HEK293 (cell line): Measurements from ENCODE around the gene UGCG.

Source experiments
- CTCF ChIA-PET: fragments of 350-600 bp; formaldehyde crosslinking; extraction: SDS; loops from one replicate; lab custom pipeline; 2021; ENCODE audit warnings: antibody characterized with exemption; lab: Yijun Ruan, JAX
- POLR2A ChIA-PET: fragments of 300-600 bp; formaldehyde crosslinking; extraction: SDS; loops from one replicate; lab custom pipeline; 2020; ENCODE audit warnings: antibody characterized with exemption, inconsistent platforms; lab: Yijun Ruan, JAX
- H3K27ac ChIP-seq: fragments of 200-500 bp; sonication (Bioruptor generic); 2 replicates; pipeline ENCODE4 v1.5.1; 2014; ENCODE audit warnings: low read depth, low read length, control low read depth, inconsistent platforms; ENCODE audit errors: extremely low read depth
- H3K36me3 ChIP-seq, 2 experiments: fragments of 200-500 bp in 1 of 2; sonication (Bioruptor generic) in 1 of 2; 1 replicate in 1 of 2; 2 replicates in 1 of 2; pipeline ENCODE4 v1.5.1; 2014 to 2017; ENCODE audit warnings: inconsistent platforms in 2 of 2, low read length in 2 of 2; ENCODE audit not compliant: control insufficient read depth in 2 of 2, insufficient read depth in 1 of 2
- H3K4me1 ChIP-seq: fragments of 200-500 bp; sonication (Bioruptor generic); 2 replicates; pipeline ENCODE4 v1.5.1; 2014; ENCODE audit warnings: mild to moderate bottlenecking, low read length, inconsistent platforms; ENCODE audit not compliant: control insufficient read depth, insufficient read depth
- H3K4me3 ChIP-seq: 2 replicates; pipeline ENCODE4 v1.5.1; 2011; ENCODE audit warnings: low read depth, mild to moderate bottlenecking, control low read depth, low read length, moderate library complexity
- H3K9me3 ChIP-seq: fragments of 200-500 bp; sonication (Bioruptor generic); 2 replicates; pipeline ENCODE4 v1.5.1; 2014; ENCODE audit warnings: low read depth, low read length, inconsistent platforms; ENCODE audit not compliant: control insufficient read depth, insufficient read depth
- ATF2 ChIP-seq: fragments of 450-650 bp; formaldehyde crosslinking; IDR thresholded peaks from 2 replicates; pipeline ENCODE4 v1.5.1; 2016; ENCODE audit warnings: missing biosample characterization, missing genetic modification characterization, low read depth
- BCL11B ChIP-seq: fragments of 450-650 bp; formaldehyde crosslinking; IDR thresholded peaks from 2 replicates; pipeline ENCODE4 v1.5.1; 2016; ENCODE audit warnings: low read depth, missing biosample characterization, missing genetic modification characterization
- HOXC10 ChIP-seq: sonication (generic); formaldehyde crosslinking; IDR thresholded peaks from 2 replicates; pipeline ENCODE4 v1.8.1; 2023; ENCODE audit warnings: mild to moderate bottlenecking, missing genetic modification reagents
- MYNN ChIP-seq: fragments of 450-650 bp; formaldehyde crosslinking; IDR thresholded peaks from 2 replicates; pipeline ENCODE4 v1.5.1; 2016; ENCODE audit warnings: missing biosample characterization, missing genetic modification characterization, borderline replicate concordance
- OVOL3 ChIP-seq: fragments of 450-650 bp; formaldehyde crosslinking; IDR thresholded peaks from 2 replicates; pipeline ENCODE4 v1.5.1; 2016; ENCODE audit warnings: missing biosample characterization, missing genetic modification characterization
- PRDM4 ChIP-seq: fragments of 450-650 bp; formaldehyde crosslinking; IDR thresholded peaks from 2 replicates; pipeline ENCODE4 v1.5.1; 2017; ENCODE audit warnings: missing biosample characterization, missing genetic modification characterization
- PRDM6 ChIP-seq: fragments of 450-650 bp; formaldehyde crosslinking; IDR thresholded peaks from 2 replicates; pipeline ENCODE4 v1.5.1; 2017; ENCODE audit warnings: missing biosample characterization, missing genetic modification characterization
- SP2 ChIP-seq: fragments of 450-650 bp; formaldehyde crosslinking; IDR thresholded peaks from 2 replicates; pipeline ENCODE4 v1.5.1; 2016; ENCODE audit warnings: missing biosample characterization, missing genetic modification characterization
- ZBTB1 ChIP-seq: fragments of 450-650 bp; formaldehyde crosslinking; IDR thresholded peaks from 2 replicates; pipeline ENCODE4 v1.5.1; 2016; ENCODE audit warnings: missing biosample characterization, missing genetic modification characterization
- ZBTB44 ChIP-seq: fragments of 450-650 bp; IDR thresholded peaks from 2 replicates; pipeline ENCODE4 v1.5.1; 2018; ENCODE audit warnings: missing biosample characterization, mild to moderate bottlenecking, missing genetic modification characterization
- ZEB2 ChIP-seq: fragments of 450-650 bp; formaldehyde crosslinking; IDR thresholded peaks from 2 replicates; pipeline ENCODE4 v1.5.1; 2016; ENCODE audit warnings: missing biosample characterization, missing genetic modification characterization
- ZNF157 ChIP-seq: fragments of 450-650 bp; formaldehyde crosslinking; IDR thresholded peaks from 2 replicates; pipeline ENCODE4 v1.5.1; 2016; ENCODE audit warnings: missing biosample characterization, missing genetic modification characterization
- ZNF2 ChIP-seq: fragments of 450-650 bp; formaldehyde crosslinking; IDR thresholded peaks from 2 replicates; pipeline ENCODE4 v1.5.1; 2016; ENCODE audit warnings: missing biosample characterization, missing genetic modification characterization
- ZNF354C ChIP-seq: fragments of 450-650 bp; formaldehyde crosslinking; IDR thresholded peaks from 2 replicates; pipeline ENCODE4 v1.5.1; 2016; ENCODE audit warnings: missing biosample characterization, missing genetic modification characterization, low read depth, borderline replicate concordance
- ZNF423 ChIP-seq: fragments of 450-650 bp; formaldehyde crosslinking; IDR thresholded peaks from 2 replicates; pipeline ENCODE4 v1.5.1; 2016; ENCODE audit warnings: missing biosample characterization, missing genetic modification characterization
- ZNF48 ChIP-seq: fragments of 450-650 bp; formaldehyde crosslinking; IDR thresholded peaks from 2 replicates; pipeline ENCODE4 v1.5.1; 2016; ENCODE audit warnings: missing biosample characterization, missing genetic modification characterization
- ZNF501 ChIP-seq: fragments of 450-650 bp; formaldehyde crosslinking; IDR thresholded peaks from 2 replicates; pipeline ENCODE4 v1.5.1; 2016; ENCODE audit warnings: missing biosample characterization, missing genetic modification characterization
- ZNF629 ChIP-seq: fragments of 450-650 bp; formaldehyde crosslinking; IDR thresholded peaks from 2 replicates; pipeline ENCODE4 v1.5.1; 2017; ENCODE audit warnings: missing biosample characterization, missing genetic modification characterization
- ZNF639 ChIP-seq: fragments of 450-650 bp; formaldehyde crosslinking; IDR thresholded peaks from 2 replicates; pipeline ENCODE4 v1.5.1; 2016; ENCODE audit warnings: missing biosample characterization, missing genetic modification characterization
- ZNF654 ChIP-seq: fragments of 450-650 bp; formaldehyde crosslinking; IDR thresholded peaks from 2 replicates; pipeline ENCODE4 v1.5.1; 2016; ENCODE audit warnings: low read depth, missing biosample characterization, missing genetic modification characterization
- ZNF664 ChIP-seq: fragments of 450-650 bp; formaldehyde crosslinking; IDR thresholded peaks from 2 replicates; pipeline ENCODE4 v1.5.1; 2016; ENCODE audit warnings: missing biosample characterization, missing genetic modification characterization
- ZNF707 ChIP-seq: fragments of 450-650 bp; formaldehyde crosslinking; IDR thresholded peaks from 2 replicates; pipeline ENCODE4 v1.5.1; 2016; ENCODE audit warnings: missing biosample characterization, missing genetic modification characterization
- ZNF776 ChIP-seq: fragments of 450-650 bp; formaldehyde crosslinking; IDR thresholded peaks from 2 replicates; pipeline ENCODE4 v1.5.0; 2017; ENCODE audit warnings: missing biosample characterization, missing genetic modification characterization, borderline replicate concordance
- ZNF777 ChIP-seq: fragments of 450-650 bp; formaldehyde crosslinking; IDR thresholded peaks from 2 replicates; pipeline ENCODE4 v1.5.1; 2017; ENCODE audit warnings: missing biosample characterization, missing genetic modification characterization, borderline replicate concordance

UGCG gene

GRCh38 chr9:111860443-111860842 lies 36.2 kb upstream of the UGCG start (continued):
- TF ChIP-seq ZNF639 (tag by site-specific recombination), result no peak
- no peak for TF ChIP-seq SP2
- TF ChIP-seq ATF2 (tag by site-specific recombination), result no peak
- 0 out of 2 replicates have a peak, but pooled peaks have one; percentile 34 for TF ChIP-seq ZEB2 (tag by site-specific recombination)
- TF ChIP-seq ZNF776, result no peak
- 0 out of 2 replicates have a peak, but pooled peaks have one; percentile 11 for TF ChIP-seq ZNF629 (tag by site-specific recombination)
- TF ChIP-seq ZNF707 (tag by site-specific recombination), result no peak
- TF ChIP-seq ZNF654 (tag by site-specific recombination), result no peak
- TF ChIP-seq PRDM6 (tag by site-specific recombination), result peak; percentile 67
- TF ChIP-seq OVOL3, result 0 out of 2 replicates have a peak, but pooled peaks have one; percentile 20
- TF ChIP-seq ZNF2 (tag by site-specific recombination), result no peak
- TF ChIP-seq ZBTB1, result no peak
- no peak for TF ChIP-seq ZNF501 (tag by site-specific recombination)
- no peak for TF ChIP-seq ZNF157
- no peak for TF ChIP-seq ZNF48 (tag by site-specific recombination)
- TF ChIP-seq ZNF664 (tag by site-specific recombination), result 0 out of 2 replicates have a peak, but pooled peaks have one; percentile 32
- peak; percentile 88 for TF ChIP-seq PRDM4 (tag by site-specific recombination)

- TF ChIP-seq ZNF423, result no peak
- no peak for TF ChIP-seq BCL11B
- no peak for TF ChIP-seq ZBTB44 (tag by site-specific recombination)
- TF ChIP-seq HOXC10, result no peak
- no peak for TF ChIP-seq ZNF707 (tag by site-specific recombination)
- TF ChIP-seq MYNN, result no peak
- no peak for TF ChIP-seq ZNF777 (tag by site-specific recombination)
- no peak for TF ChIP-seq ZNF354C (tag by site-specific recombination)
- Histone ChIP-seq H3K4me3 (no peak overlapping the region), H3K27ac (no peak overlapping the region), H3K9me3 (no peaks in the 10 kb centered on the region), H3K36me3 (no peaks in the 10 kb centered on the region), H3K4me1 (no peaks in the 10 kb centered on the region)
- POLR2A ChIA-PET, result no interaction called here
- CTCF ChIA-PET, result no interaction called here
Observed at GRCh38 chr9:111863636-111864035, 33.0 kb upstream of the UGCG start.
